PC-9 (cell line): ENCODE data around the gene SLC25A33.

ENCODE experiments used
- EZH2 ChIP-seq: fragments of 200-600 bp; sonication (generic); IDR thresholded peaks from 2 replicates; pipeline ENCODE4 v1.8.0; 2017; ENCODE audit warnings: antibody characterized with exemption, low read depth
- TF ChIP-seq, protein P1 (sequence below): fragments of 200-600 bp; sonication (generic); conservative IDR thresholded peaks from 2 replicates; pipeline ENCODE4 v1.6.1; 2017; ENCODE audit warnings: mixed run types, antibody characterized with exemption, mild to moderate bottlenecking, moderate library complexity

DNA sequence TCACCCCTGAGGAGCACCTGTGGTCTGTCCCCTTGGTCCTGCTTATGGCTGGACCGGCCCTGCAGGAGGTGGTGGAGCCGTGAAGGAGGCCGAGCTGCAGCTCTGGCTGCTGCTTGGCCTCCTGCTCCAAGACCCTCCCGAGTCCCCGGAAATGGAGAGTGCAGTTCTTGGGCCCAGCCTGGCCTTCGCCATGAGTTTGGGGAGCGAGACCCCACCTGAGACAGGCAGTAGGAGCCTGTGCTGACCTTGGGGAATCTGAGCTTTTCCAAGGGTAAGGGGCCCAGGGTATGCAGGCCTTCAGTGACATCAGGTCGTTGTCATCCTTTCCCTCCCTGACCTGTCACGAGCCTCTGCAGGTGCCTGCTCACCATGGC is 63.5 kb downstream of the SLC25A33 start:
- TF ChIP-seq, protein P1, sequence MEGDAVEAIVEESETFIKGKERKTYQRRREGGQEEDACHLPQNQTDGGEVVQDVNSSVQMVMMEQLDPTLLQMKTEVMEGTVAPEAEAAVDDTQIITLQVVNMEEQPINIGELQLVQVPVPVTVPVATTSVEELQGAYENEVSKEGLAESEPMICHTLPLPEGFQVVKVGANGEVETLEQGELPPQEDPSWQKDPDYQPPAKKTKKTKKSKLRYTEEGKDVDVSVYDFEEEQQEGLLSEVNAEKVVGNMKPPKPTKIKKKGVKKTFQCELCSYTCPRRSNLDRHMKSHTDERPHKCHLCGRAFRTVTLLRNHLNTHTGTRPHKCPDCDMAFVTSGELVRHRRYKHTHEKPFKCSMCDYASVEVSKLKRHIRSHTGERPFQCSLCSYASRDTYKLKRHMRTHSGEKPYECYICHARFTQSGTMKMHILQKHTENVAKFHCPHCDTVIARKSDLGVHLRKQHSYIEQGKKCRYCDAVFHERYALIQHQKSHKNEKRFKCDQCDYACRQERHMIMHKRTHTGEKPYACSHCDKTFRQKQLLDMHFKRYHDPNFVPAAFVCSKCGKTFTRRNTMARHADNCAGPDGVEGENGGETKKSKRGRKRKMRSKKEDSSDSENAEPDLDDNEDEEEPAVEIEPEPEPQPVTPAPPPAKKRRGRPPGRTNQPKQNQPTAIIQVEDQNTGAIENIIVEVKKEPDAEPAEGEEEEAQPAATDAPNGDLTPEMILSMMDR: no peak
- no peak for TF ChIP-seq EZH2
